ENCODE results near the gene DLL4. TPM values are rescaled to one million over a fixed set of nuclear protein-coding genes. Genes with fewer than 3 reads are reported as not detected.

DLL4 gene
- total and polyA plus RNA-seq, 10 of the 15 experiments (the other 5 are each of a cell fraction or from before 2014, with no cell fraction given): 0.04 to 0.16 (median 0.09) TPM; not detected in 6

- no peak for TF ChIP-seq POU2F2 (IDR thresholded peaks at IDR 0.05; ENCODE audit: borderline replicate concordance, low read depth, low read length)
These were observed 2.4 kb downstream of the DLL4 start (continued) for GRCh38 chr15:40931300-40932142.

- Histone ChIP-seq H3K9me3 (replicated peaks; ENCODE audit: control insufficient read depth, insufficient read depth, low read length) (no peaks in the 10 kb centered on the region), H3K4me3 (no peak overlapping the region), H3K27me3 (replicated peaks in 1 of 2; ENCODE audit: control insufficient read depth in 2 of 2, insufficient read depth in 2 of 2, low read length in 1 of 2) (peaks cover 12% of the 10 kb centered on the region in 2 experiments; a peak in 3 of 4 replicates), H3K9ac (ENCODE audit: control insufficient read depth, insufficient read depth, low read length) (no peak overlapping the region), H3K27ac (ENCODE audit: control insufficient read depth, insufficient read depth) (no peak overlapping the region), H3K79me2 (ENCODE audit: control insufficient read depth, insufficient read depth, low read length) (no peaks in the 10 kb centered on the region), H3K36me3 (ENCODE audit: control insufficient read depth in 2 of 2, insufficient read depth in 2 of 2, low read length in 1 of 2) (no peaks in the 10 kb centered on the region), H3K4me1 (ENCODE audit: control insufficient read depth, insufficient read depth, low read length) (peaks cover 24% of the 10 kb centered on the region), H4K20me1 (ENCODE audit: control insufficient read depth, insufficient read depth) (no peaks in the 10 kb centered on the region), H2AFZ (ENCODE audit: control insufficient read depth, low read depth, low read length) (no peak overlapping the region), H3K4me2 (ENCODE audit: control insufficient read depth, insufficient read depth) (no peak overlapping the region)
- no TSS peak for BruUV-seq (replicated peaks)
- CTCF ChIA-PET: interaction anchor here (0.9 to 6.5 kb wide), 7 partner anchors 9 to 86 kb away, joined by 3 to 80 read pairs (median 19); no protein-coding TSS in a partner anchor
- SMC1A ChIA-PET (ENCODE audit: uncharacterized antibody, unreplicated experiment): interaction anchor here (0.8 to 4.6 kb wide), 4 partner anchors 9 to 252 kb away, joined by 3 to 28 read pairs (median 6); no protein-coding TSS in a partner anchor
- POLR2A ChIA-PET: interaction anchor here (0.5 kb wide), 1 partner anchor 69 kb away, joined by 9 read pairs; no protein-coding TSS in a partner anchor
- 64% methylated on average over 8 of the region's 8 CpGs for WGBS (ENCODE audit: insufficient coverage, insufficient replicate concordance, low lambda C conversion rate, missing lambda C conversion rate)
- ATAC-seq (no peak), FAIRE-seq (no peak), DNase-seq (ENCODE audit: low read depth, low spot score) (no peak)
- RAD21 ChIA-PET (ENCODE audit: unreplicated experiment): interaction anchor here (1.5 to 3.2 kb wide), 2 partner anchors 9 to 85 kb away, joined by 3 to 36 read pairs; no protein-coding TSS in a partner anchor
- intact Hi-C loops (cut with micrococcal nuclease; ENCODE audit: unreplicated experiment) (no loop called here), in situ Hi-C loops (cut with MboI) (no loop called here)
- TF ChIP-seq USF1 (IDR thresholded peaks at IDR 0.05; ENCODE audit: borderline replicate concordance, extremely low read length, insufficient read depth, low read depth, low read length): no peak
- no peak for TF ChIP-seq TAF1 (IDR thresholded peaks at IDR 0.05; ENCODE audit: borderline replicate concordance, low read depth, low read length)
- TF ChIP-seq MLLT1 (IDR thresholded peaks at IDR 0.05): no peak
- no peak for TF ChIP-seq CBX5 (IDR thresholded peaks at IDR 0.05; ENCODE audit: low read depth)
- no peak for TF ChIP-seq TCF7 (IDR thresholded peaks at IDR 0.05; ENCODE audit: borderline replicate concordance)
- TF ChIP-seq CHD4 (IDR thresholded peaks at IDR 0.05): no peak
- TF ChIP-seq CUX1 (IDR thresholded peaks at IDR 0.05; ENCODE audit: insufficient replicate concordance, low read depth, low read length): no peak
- TF ChIP-seq ATF3 (IDR thresholded peaks at IDR 0.05; ENCODE audit: borderline replicate concordance, extremely low read depth, low read depth, low read length): no peak
- no peak for TF ChIP-seq IRF5 (IDR thresholded peaks at IDR 0.05; ENCODE audit: borderline replicate concordance)
These were observed 3.0 kb downstream of the DLL4 start for GRCh38 chr15:40932156-40932555.

Data from GM12878 (cell line).